HCT116 (cell line): ENCODE results near the gene TES. TPM values are rescaled to one million over a fixed set of nuclear protein-coding genes. Genes with fewer than 3 reads are reported as not detected.
A peak's percentile ranks its signal among the peaks of the same experiment; 100 is the strongest.

Source experiments
- ATAC-seq: fragments of 200-7000 bp; cut with Tn5 transposase; 2 replicates; pipeline ENCODE4 v1.9.1; 2020; ENCODE audit warnings: mild to moderate bottlenecking, moderate library complexity
- BruUV-seq: library from RNA; stranded (reverse); fragments of 400-500 nt; replicated peaks from 2 replicates; lab custom pipeline; 2021; lab: Mats Ljungman, UMichigan
- CTCF ChIA-PET: fragments of 300-600 bp; sonication (Branson Sonifier 250); formaldehyde crosslinking; loops from one replicate; lab custom pipeline; 2021; ENCODE audit warnings: antibody characterized with exemption; lab: Charles Lee
- POLR2A ChIA-PET: fragments of 300-600, 350-600 bp; sonication (Branson Sonifier 250); formaldehyde crosslinking; loops from one replicate; lab custom pipeline; 2021; ENCODE audit warnings: antibody characterized with exemption; lab: Charles Lee
- RAD21 ChIA-PET, 2 experiments: fragments of 300-600 bp; sonication (Branson Sonifier 250); formaldehyde crosslinking; loops; one replicate each; lab custom pipeline; 2023; ENCODE audit warnings: low total read pairs in 2 of 2; ENCODE audit not compliant: uncharacterized antibody in 2 of 2, unreplicated experiment in 2 of 2, low non-redundant PET in 1 of 2; lab: Charles Lee
- DNase-seq: peaks from one replicate; pipeline ENCODE4 v3.0.0-alpha.2; 2010; ENCODE audit warnings: low read depth, low spot score
- H2AFZ ChIP-seq: fragments of 200-600 bp; shearing (Covaris generic), sonication (generic); 2 replicates; pipeline ENCODE4 v1.6.1; 2017; ENCODE audit warnings: low read depth, mixed run types, mixed read lengths, antibody characterized with exemption, low read length; ENCODE audit not compliant: poor library complexity, severe bottlenecking
- H3K27ac ChIP-seq: 2 replicates; pipeline ENCODE4 v1.5.1; 2012; ENCODE audit warnings: low read depth, low read length
- H3K27me3 ChIP-seq: fragments of 200-600 bp; sonication (generic); 2 replicates; pipeline ENCODE4 v1.6.1; 2016; ENCODE audit warnings: mixed run types, low read length, mixed read lengths; ENCODE audit not compliant: insufficient read depth
- H3K36me3 ChIP-seq, 2 experiments: fragments of 200-500 bp in 1 of 2; fragments of 200-600 bp in 1 of 2; sonication (Bioruptor generic) in 1 of 2; sonication (generic) in 1 of 2; 2 replicates each; pipeline versions ENCODE4 v1.5.1 to v1.6.1; 2014 to 2016; ENCODE audit warnings: low read length in 2 of 2, inconsistent platforms in 1 of 2, mixed read lengths in 1 of 2, mixed run types in 1 of 2; ENCODE audit not compliant: insufficient read depth in 2 of 2, control insufficient read depth in 1 of 2
- H3K4me1 ChIP-seq, 2 experiments: fragments of 200-600 bp in 1 of 2; sonication (generic) in 1 of 2; 2 replicates each; pipeline versions ENCODE4 v1.5.1 to v1.6.1; 2012 to 2017; ENCODE audit warnings: low read length in 2 of 2, inconsistent platforms in 1 of 2, mild to moderate bottlenecking in 1 of 2, mixed read lengths in 1 of 2, mixed run types in 1 of 2, moderate library complexity in 1 of 2; ENCODE audit not compliant: insufficient read depth in 2 of 2, control insufficient read depth in 1 of 2
- H3K4me2 ChIP-seq: fragments of 200-600 bp; sonication (generic); 2 replicates; pipeline ENCODE4 v1.6.1; 2017; ENCODE audit warnings: mixed run types, low read length, mixed read lengths
- H3K4me3 ChIP-seq, 2 experiments: fragments of 200-600 bp in 1 of 2; sonication (generic) in 1 of 2; replicated peaks in 1 of 2; 2 replicates each; pipeline ENCODE4 v1.5.1; 2011 to 2016; ENCODE audit warnings: low read length in 2 of 2, control low read depth in 1 of 2, low read depth in 1 of 2, mild to moderate bottlenecking in 1 of 2, mixed read lengths in 1 of 2, mixed run types in 1 of 2
- H3K79me2 ChIP-seq: fragments of 200-600 bp; sonication (generic); 2 replicates; pipeline ENCODE4 v1.6.1; 2017; ENCODE audit warnings: mild to moderate bottlenecking, mixed run types, low read length, moderate library complexity, mixed read lengths; ENCODE audit not compliant: insufficient read depth
- H3K9ac ChIP-seq: fragments of 200-600 bp; sonication (generic); 2 replicates; pipeline ENCODE4 v1.6.1; 2016; ENCODE audit warnings: low read length, mixed read lengths
- H3K9me2 ChIP-seq: fragments of 200-600 bp; sonication (generic), shearing (Covaris generic); 2 replicates; pipeline ENCODE4 v1.6.1; 2017; ENCODE audit warnings: mixed run types, mild to moderate bottlenecking, moderate library complexity; ENCODE audit not compliant: insufficient read depth
- H3K9me3 ChIP-seq, 2 experiments: fragments of 200-500 bp in 1 of 2; fragments of 200-600 bp in 1 of 2; sonication (Bioruptor generic) in 1 of 2; sonication (generic) in 1 of 2; 2 replicates each; pipeline ENCODE4 v1.6.1; 2014 to 2017; ENCODE audit warnings: low read length in 2 of 2, mixed read lengths in 2 of 2, inconsistent platforms in 1 of 2, low read depth in 1 of 2, mild to moderate bottlenecking in 1 of 2, mixed run types in 1 of 2, moderate library complexity in 1 of 2; ENCODE audit not compliant: control insufficient read depth in 1 of 2, insufficient read depth in 1 of 2
- H4K20me1 ChIP-seq: fragments of 200-600 bp; sonication (generic), shearing (Covaris generic); 2 replicates; pipeline ENCODE4 v1.6.1; 2017; ENCODE audit warnings: mixed run types, mild to moderate bottlenecking, moderate library complexity; ENCODE audit not compliant: insufficient read depth
- ATF3 ChIP-seq: IDR thresholded peaks from 2 replicates; pipeline ENCODE4 v1.6.1; 2012
- CBX3 ChIP-seq: IDR thresholded peaks from 2 replicates; pipeline ENCODE4 v1.6.1; 2012; ENCODE audit warnings: low read depth
- CEBPB ChIP-seq: IDR thresholded peaks from 2 replicates; pipeline ENCODE4 v1.6.1; 2012; ENCODE audit warnings: low read depth
- CTCF ChIP-seq, 3 experiments: fragments of 200-600 bp in 1 of 3; sonication (generic) in 1 of 3; IDR thresholded peaks in 2 of 3; conservative IDR thresholded peaks in 1 of 3; 2 replicates each; pipeline ENCODE4 v1.5.1; 2012 to 2017; ENCODE audit warnings: low read depth in 2 of 3, low read length in 2 of 3, antibody characterized with exemption in 1 of 3, borderline replicate concordance in 1 of 3, control low read depth in 1 of 3, mild to moderate bottlenecking in 1 of 3, mixed read lengths in 1 of 3, mixed run types in 1 of 3, moderate library complexity in 1 of 3; ENCODE audit not compliant: insufficient read depth in 1 of 3
- EGR1 ChIP-seq: IDR thresholded peaks from 2 replicates; pipeline ENCODE4 v1.6.1; 2012; ENCODE audit warnings: low read depth
- ELF1 ChIP-seq: IDR thresholded peaks from 2 replicates; pipeline ENCODE4 v1.6.1; 2012; ENCODE audit warnings: low read depth, borderline replicate concordance
- EZH2 ChIP-seq: fragments of 200-600 bp; sonication (generic); IDR thresholded peaks from 2 replicates; pipeline ENCODE4 v1.6.1; 2017; ENCODE audit warnings: antibody characterized with exemption, mixed run types
- EZH2phosphoT487 ChIP-seq: fragments of 200-600 bp; IDR thresholded peaks from 2 replicates; pipeline ENCODE4 v1.6.1; 2018; ENCODE audit warnings: antibody characterized with exemption, borderline replicate concordance
- FOSL1 ChIP-seq: IDR thresholded peaks from 2 replicates; pipeline ENCODE4 v1.6.1; 2012; ENCODE audit warnings: low read depth
- JUND ChIP-seq: IDR thresholded peaks from 2 replicates; pipeline ENCODE4 v1.6.1; 2012
- MAX ChIP-seq: IDR thresholded peaks from 2 replicates; pipeline ENCODE4 v1.6.1; 2012
- POLR2A ChIP-seq: IDR thresholded peaks from 2 replicates; pipeline ENCODE4 v1.7.0; 2011; ENCODE audit warnings: borderline replicate concordance; ENCODE audit not compliant: insufficient read depth, insufficient read length; ENCODE audit errors: extremely low read depth
- POLR2AphosphoS5 ChIP-seq: IDR thresholded peaks from 2 replicates; pipeline ENCODE4 v1.6.1; 2011; ENCODE audit warnings: mild to moderate bottlenecking, low read depth, low read length, moderate library complexity
- RAD21 ChIP-seq: IDR thresholded peaks from 2 replicates; pipeline ENCODE4 v1.6.1; 2012; ENCODE audit warnings: low read depth, mild to moderate bottlenecking
- SIN3A ChIP-seq: IDR thresholded peaks from 2 replicates; pipeline ENCODE4 v1.6.1; 2012; ENCODE audit warnings: low read depth
- SP1 ChIP-seq: IDR thresholded peaks from 2 replicates; pipeline ENCODE4 v1.6.1; 2012; ENCODE audit warnings: low read depth
- SRF ChIP-seq: IDR thresholded peaks from 2 replicates; pipeline ENCODE4 v1.6.1; 2012; ENCODE audit warnings: low read depth
- TCF7L2 ChIP-seq: IDR thresholded peaks from 2 replicates; pipeline ENCODE4 v1.7.0; 2011; ENCODE audit warnings: borderline replicate concordance, inconsistent platforms; ENCODE audit not compliant: insufficient read depth, insufficient read length; ENCODE audit errors: extremely low read depth
- YY1 ChIP-seq: IDR thresholded peaks from 2 replicates; pipeline ENCODE4 v1.6.1; 2011; ENCODE audit warnings: low read length, low read depth, moderate library complexity, mild to moderate bottlenecking; ENCODE audit not compliant: insufficient replicate concordance; ENCODE audit errors: extremely low read depth
- ZBTB33 ChIP-seq: IDR thresholded peaks from 2 replicates; pipeline ENCODE4 v1.6.1; 2011; ENCODE audit warnings: mild to moderate bottlenecking, low read length, moderate library complexity; ENCODE audit not compliant: insufficient replicate concordance; ENCODE audit errors: extremely low read depth
- ZFX ChIP-seq: fragments of 450-650 bp; IDR thresholded peaks from 2 replicates; pipeline ENCODE4 v1.6.1; 2017
- ZNF274 ChIP-seq: fragments of 200-500 bp; sonication (Bioruptor generic); IDR thresholded peaks from 2 replicates; pipeline ENCODE4 v1.6.1; 2014; ENCODE audit warnings: mild to moderate bottlenecking, low read depth, low read length, inconsistent platforms
- intact Hi-C: fragments of 100-400 bp; cut with micrococcal nuclease; formaldehyde crosslinking; loops from 2 replicates; pipeline ENCODE4 v1.10.0; 2022
- total RNA-seq: library from RNA; stranded (reverse); gene quantifications from one replicate; pipeline ENCODE4 v1.2.1, GENCODE V29; 2021; ENCODE audit not compliant: unreplicated experiment

Gene TES
- total RNA-seq, 1 experiment from 2014 or later, result 129 TPM

- H3K9me2 ChIP-seq, result no peaks in the 10 kb centered on the region
- H3K27me3 ChIP-seq, result no peaks in the 10 kb centered on the region
- no peak overlapping the region for H3K4me3 ChIP-seq
- H3K9me3 ChIP-seq, result no peaks in the 10 kb centered on the region
- DNase-seq (peak; percentile 48), ATAC-seq (no peak)
- H3K4me2 ChIP-seq, result peak overlapping the region; percentile 44; the same call in 1 of the 2 replicates
- H4K20me1 ChIP-seq, result no peaks in the 10 kb centered on the region
- peaks cover 43 to 58% of the 10 kb centered on the region in 2 experiments for H3K4me1 ChIP-seq
- ChIA-PET RAD21 (interaction anchor here (0.8 to 2.1 kb wide), 5 partner anchors 88 to 330 kb away, joined by 3 to 21 read pairs (median 3); no protein-coding TSS in a partner anchor), CTCF (interaction anchor here (1.7 to 5.0 kb wide), 4 partner anchors 23 to 333 kb away, joined by 6 to 52 read pairs (median 24); no protein-coding TSS in a partner anchor), POLR2A (interaction anchor here (1.2 to 1.5 kb wide), 3 partner anchors 184 to 263 kb away, joined by 3 to 7 read pairs (median 3); no protein-coding TSS in a partner anchor)
- H2AFZ ChIP-seq, result no peak overlapping the region
- H3K79me2 ChIP-seq, result peaks cover 3% of the 10 kb centered on the region; the same call in 1 of the 2 replicates
- peak overlapping the region; percentile 74; the same call in 1 of the 2 replicates for H3K27ac ChIP-seq
- H3K36me3 ChIP-seq, result peaks cover 0 to 6% of the 10 kb centered on the region in 2 experiments; a peak in 2 of 4 replicates
- no peak for TF ChIP-seq ZBTB33
- peak; percentile 16; the same call in 1 of the 2 replicates for TF ChIP-seq SP1
- no peak for TF ChIP-seq JUND
- no peak for TF ChIP-seq CBX3
- TF ChIP-seq EZH2phosphoT487, result no peak
- TF ChIP-seq ATF3, result no peak
- 0 out of 2 replicates have a peak, but pooled peaks have one; percentile 14 for TF ChIP-seq FOSL1
- no peak for TF ChIP-seq ZFX
- TF ChIP-seq ZNF274, result no peak
- TF ChIP-seq CTCF (IDR thresholded peaks at IDR 0.05 in 2 of 3, conservative IDR thresholded peaks at IDR 0.05 in 1 of 3; ENCODE audit: borderline replicate concordance in 1 of 3, insufficient read depth in 1 of 3, low read depth in 2 of 3, low read length in 2 of 3), result peak; percentile 57 to 91 (median 81)
- TF ChIP-seq EGR1, result 0 out of 2 replicates have a peak, but pooled peaks have one; percentile 14
- TF ChIP-seq TCF7L2, result no peak
- peak; percentile 96 for TF ChIP-seq RAD21
- TF ChIP-seq SRF, result no peak
- TF ChIP-seq POLR2AphosphoS5, result no peak
- TF ChIP-seq SIN3A, result no peak
- TF ChIP-seq POLR2A, result no peak
- TF ChIP-seq CEBPB, result no peak
- no peak for TF ChIP-seq ELF1
- no peak for TF ChIP-seq EZH2
- TF ChIP-seq MAX, result peak; percentile 7; the same call in 1 of the 2 replicates
- no peak for TF ChIP-seq YY1
- no peak overlapping the region for H3K9ac ChIP-seq
- intact Hi-C loops, result loop anchor here (1.0 to 5.0 kb wide), 5 partner anchors 82 to 549 kb away; no protein-coding TSS in a partner anchor
- BruUV-seq, result no TSS peak
These were observed 48.4 kb downstream of the TES start for GRCh38 chr7:116258734-116259133.
